Fibroblast of lung (primary cell): ENCODE measurements around the gene MCM8. TPM values are rescaled to one million over a fixed set of nuclear protein-coding genes. Genes with fewer than 3 reads are reported as not detected.

Experiments used
- DNase-seq, 2 donors: peaks; one replicate each; pipeline versions ENCODE4 v3.0.0 to v3.0.0-alpha.2; 2010; ENCODE audit warnings: low read depth in 2 of 2
- H2AFZ ChIP-seq: 2 replicates; pipeline ENCODE4 v1.5.1; 2012; ENCODE audit warnings: low read length, control low read depth, inconsistent platforms
- H3K27ac ChIP-seq: 2 replicates; pipeline ENCODE4 v1.5.1; 2011; ENCODE audit warnings: low read length, control low read depth; ENCODE audit not compliant: insufficient read depth
- H3K27me3 ChIP-seq: 2 replicates; pipeline ENCODE4 v1.5.1; 2011; ENCODE audit warnings: mild to moderate bottlenecking, low read length; ENCODE audit not compliant: control insufficient read depth, insufficient read depth
- H3K36me3 ChIP-seq: 2 replicates; pipeline ENCODE4 v1.5.1; 2011; ENCODE audit warnings: low read length; ENCODE audit not compliant: control insufficient read depth, insufficient read depth
- H3K4me1 ChIP-seq: 2 replicates; pipeline ENCODE4 v1.5.1; 2011; ENCODE audit warnings: low read length; ENCODE audit not compliant: control insufficient read depth, insufficient read depth; ENCODE audit errors: extremely low read depth
- H3K4me2 ChIP-seq: 2 replicates; pipeline ENCODE4 v1.5.1; 2011; ENCODE audit warnings: low read length, control low read depth; ENCODE audit not compliant: insufficient read depth; ENCODE audit errors: extremely low read depth
- H3K4me3 ChIP-seq, 4 experiments: fragments of 200-600 bp in 1 of 4; sonication (generic) in 1 of 4; replicated peaks in 1 of 4; 2 replicates each; pipeline ENCODE4 v1.5.1; 2011 to 2016; ENCODE audit warnings: low read length in 4 of 4, low read depth in 3 of 4, mild to moderate bottlenecking in 3 of 4, control low read depth in 2 of 4, inconsistent platforms in 1 of 4, mixed read lengths in 1 of 4; ENCODE audit not compliant: insufficient read depth in 1 of 4; ENCODE audit errors: control extremely low read depth in 1 of 4
- H3K79me2 ChIP-seq: 2 replicates; pipeline ENCODE4 v1.5.1; 2012; ENCODE audit warnings: mild to moderate bottlenecking, low read length, inconsistent platforms; ENCODE audit not compliant: control insufficient read depth, insufficient read depth
- H3K9ac ChIP-seq: 2 replicates; pipeline ENCODE4 v1.5.1; 2011; ENCODE audit warnings: mild to moderate bottlenecking, low read length, control low read depth; ENCODE audit not compliant: insufficient read depth
- H3K9me3 ChIP-seq: 2 replicates; pipeline ENCODE4 v1.5.1; 2012; ENCODE audit warnings: low read depth, low read length; ENCODE audit not compliant: control insufficient read depth, insufficient read depth
- H4K20me1 ChIP-seq: 2 replicates; pipeline ENCODE4 v1.5.1; 2011; ENCODE audit warnings: low read length; ENCODE audit not compliant: control insufficient read depth, insufficient read depth; ENCODE audit errors: extremely low read depth
- EZH2 ChIP-seq: IDR thresholded peaks from 2 replicates; pipeline ENCODE4 v1.5.1; 2012; ENCODE audit warnings: low read length, control low read depth, mild to moderate bottlenecking; ENCODE audit errors: missing control alignments
- polyA plus RNA-seq, 2 donors: library from polyadenylated mRNA; depleted of rRNA in 1 of 2; stranded (reverse) in 1 of 2; unstranded in 1 of 2; fragments of >200 nt; gene quantifications; 2 replicates each; pipeline ENCODE4 v1.2.1, GENCODE V29; 2011 to 2012; ENCODE audit warnings: missing spikeins in 1 of 2
- total RNA-seq: library from RNA; depleted of rRNA; stranded (reverse); fragments of >200 nt; gene quantifications from 2 replicates; pipeline ENCODE4 v1.2.1, GENCODE V29; 2014
- TF ChIP-seq, protein P1 (sequence below), 2 donors: IDR thresholded peaks in 1 of 2; conservative IDR thresholded peaks in 1 of 2; 1 replicate in 1 of 2; 2 replicates in 1 of 2; pipeline ENCODE4 v1.5.1; 2011 to 2012; ENCODE audit warnings: low read length in 2 of 2, control low read depth in 1 of 2, inconsistent platforms in 1 of 2, low read depth in 1 of 2, mild to moderate bottlenecking in 1 of 2

Gene MCM8
- total and polyA plus RNA-seq, 2 donors (not counting 1 experiment from before 2014, with no cell fraction given), result 4.8 to 5.4 TPM

DNA sequence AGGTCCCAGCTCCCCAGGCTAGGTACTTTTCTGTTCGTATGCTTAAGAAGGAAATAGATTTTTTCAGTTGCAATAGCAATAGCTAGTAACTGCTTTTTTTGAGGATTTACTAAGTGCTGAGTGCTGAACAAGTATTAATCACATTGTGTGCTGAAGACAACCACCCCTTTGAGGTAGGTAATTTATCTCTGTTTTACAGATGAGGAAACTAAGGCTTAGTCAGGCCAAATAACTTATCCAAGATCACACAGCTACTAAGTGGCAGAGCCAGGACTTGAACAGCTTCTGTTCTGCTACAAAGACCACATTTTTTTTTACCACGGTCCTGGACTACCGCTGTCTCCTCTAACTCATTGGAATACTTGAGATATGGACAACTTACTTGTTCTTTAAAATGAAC is 63.6 kb downstream of the MCM8 start:
- Histone ChIP-seq H3K4me3 (no peak overlapping the region), H3K27me3 (no peaks in the 10 kb centered on the region), H3K4me1 (no peaks in the 10 kb centered on the region), H3K36me3 (peaks cover 9% of the 10 kb centered on the region), H2AFZ (no peak overlapping the region), H4K20me1 (no peaks in the 10 kb centered on the region), H3K9me3 (no peaks in the 10 kb centered on the region), H3K79me2 (peaks cover 20% of the 10 kb centered on the region), H3K27ac (no peak overlapping the region), H3K4me2 (no peak overlapping the region), H3K9ac (no peak overlapping the region)
- no peak for DNase-seq
- TF ChIP-seq, protein P1, sequence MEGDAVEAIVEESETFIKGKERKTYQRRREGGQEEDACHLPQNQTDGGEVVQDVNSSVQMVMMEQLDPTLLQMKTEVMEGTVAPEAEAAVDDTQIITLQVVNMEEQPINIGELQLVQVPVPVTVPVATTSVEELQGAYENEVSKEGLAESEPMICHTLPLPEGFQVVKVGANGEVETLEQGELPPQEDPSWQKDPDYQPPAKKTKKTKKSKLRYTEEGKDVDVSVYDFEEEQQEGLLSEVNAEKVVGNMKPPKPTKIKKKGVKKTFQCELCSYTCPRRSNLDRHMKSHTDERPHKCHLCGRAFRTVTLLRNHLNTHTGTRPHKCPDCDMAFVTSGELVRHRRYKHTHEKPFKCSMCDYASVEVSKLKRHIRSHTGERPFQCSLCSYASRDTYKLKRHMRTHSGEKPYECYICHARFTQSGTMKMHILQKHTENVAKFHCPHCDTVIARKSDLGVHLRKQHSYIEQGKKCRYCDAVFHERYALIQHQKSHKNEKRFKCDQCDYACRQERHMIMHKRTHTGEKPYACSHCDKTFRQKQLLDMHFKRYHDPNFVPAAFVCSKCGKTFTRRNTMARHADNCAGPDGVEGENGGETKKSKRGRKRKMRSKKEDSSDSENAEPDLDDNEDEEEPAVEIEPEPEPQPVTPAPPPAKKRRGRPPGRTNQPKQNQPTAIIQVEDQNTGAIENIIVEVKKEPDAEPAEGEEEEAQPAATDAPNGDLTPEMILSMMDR (conservative IDR thresholded peaks at IDR 0.05 in 1 of 2, IDR thresholded peaks at IDR 0.05 in 1 of 2; ENCODE audit: low read depth in 1 of 2, low read length in 2 of 2), result no peak
- no peak for TF ChIP-seq EZH2

DNA sequence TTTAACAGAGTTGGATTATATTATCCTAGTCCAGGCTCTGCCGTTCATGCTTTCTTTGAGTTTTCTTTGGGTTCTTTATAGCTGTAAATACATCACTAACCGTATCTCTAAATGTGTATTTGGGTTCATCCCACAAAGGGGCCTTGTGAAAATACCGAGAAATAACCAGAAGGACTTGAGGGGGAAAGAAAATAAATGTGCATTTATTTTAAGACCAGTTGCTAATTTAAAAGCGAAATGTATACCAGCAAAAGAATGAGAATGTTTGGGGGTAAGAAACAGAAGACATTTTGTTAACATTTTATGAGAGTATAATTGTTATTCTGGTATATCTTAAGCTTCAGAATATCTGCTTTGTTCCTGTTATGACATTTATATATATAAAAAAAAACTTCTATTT is 64.5 kb downstream of the MCM8 start:
- Histone ChIP-seq H3K4me3 (no peak overlapping the region), H3K27me3 (no peaks in the 10 kb centered on the region), H3K36me3 (peaks cover 9% of the 10 kb centered on the region), H3K79me2 (peaks cover 13% of the 10 kb centered on the region), H3K9me3 (no peaks in the 10 kb centered on the region), H3K27ac (no peak overlapping the region), H3K9ac (no peak overlapping the region), H3K4me1 (no peaks in the 10 kb centered on the region), H3K4me2 (no peak overlapping the region), H2AFZ (no peak overlapping the region), H4K20me1 (no peaks in the 10 kb centered on the region)
- TF ChIP-seq, protein P1 (conservative IDR thresholded peaks at IDR 0.05 in 1 of 2, IDR thresholded peaks at IDR 0.05 in 1 of 2; ENCODE audit: low read depth in 1 of 2, low read length in 2 of 2), result no peak
- TF ChIP-seq EZH2, result no peak
- DNase-seq, result no peak

DNA sequence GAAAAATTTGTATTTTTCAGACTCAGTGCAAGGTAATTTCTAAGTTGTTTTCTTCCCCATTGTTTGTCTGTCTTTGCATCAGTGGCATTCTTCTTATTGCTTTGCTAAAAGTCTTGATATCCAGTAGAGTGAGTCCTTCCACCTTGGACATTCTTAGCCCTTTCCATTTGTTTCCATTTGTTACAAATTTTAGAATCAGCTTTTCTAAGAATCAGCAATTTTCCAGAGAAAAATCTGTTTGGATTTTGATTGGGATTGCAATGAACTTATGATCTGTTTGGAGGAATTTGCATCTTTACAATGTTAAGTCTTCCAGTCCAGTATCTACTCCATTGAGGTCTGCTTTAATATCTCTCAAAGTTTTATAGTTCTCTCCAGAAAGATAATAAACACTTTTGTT is 67.0 kb downstream of the MCM8 start:
- Histone ChIP-seq H3K27me3 (no peaks in the 10 kb centered on the region), H3K9ac (no peak overlapping the region), H3K4me3 (no peak overlapping the region), H3K4me2 (no peak overlapping the region), H2AFZ (no peak overlapping the region), H3K36me3 (peaks cover 3% of the 10 kb centered on the region), H3K9me3 (no peaks in the 10 kb centered on the region), H3K27ac (no peak overlapping the region), H4K20me1 (no peaks in the 10 kb centered on the region), H3K79me2 (peaks cover 6% of the 10 kb centered on the region), H3K4me1 (no peaks in the 10 kb centered on the region)
- DNase-seq, result no peak
- TF ChIP-seq, protein P1 (conservative IDR thresholded peaks at IDR 0.05 in 1 of 2, IDR thresholded peaks at IDR 0.05 in 1 of 2; ENCODE audit: low read depth in 1 of 2, low read length in 2 of 2), result no peak
